ENCODE results near the gene MIB1. TPM values are rescaled to one million over a fixed set of nuclear protein-coding genes. Genes with fewer than 3 reads are reported as not detected.
A peak's percentile ranks its signal among the peaks of the same experiment; 100 is the strongest.

MIB1 gene
- total RNA-seq, 1 experiment from 2014 or later = 56.1 TPM

GRCh38 chr18:21912339-21913239 is 172.0 kb downstream of the MIB1 start:
- no peaks in the 10 kb centered on the region for H3K9me3 ChIP-seq (ENCODE audit: control insufficient read depth in 1 of 2, insufficient read depth in 1 of 2, low read depth in 1 of 2, low read length in 2 of 2)
- H3K4me3 ChIP-seq (replicated peaks in 1 of 2; ENCODE audit: low read depth in 1 of 2, low read length in 2 of 2) = no peak overlapping the region
- H3K27me3 ChIP-seq (ENCODE audit: insufficient read depth, low read length) = no peaks in the 10 kb centered on the region
- H3K36me3 ChIP-seq (ENCODE audit: control insufficient read depth in 1 of 2, insufficient read depth in 2 of 2, low read length in 2 of 2) = no peaks in the 10 kb centered on the region
- no peaks in the 10 kb centered on the region for H3K9me2 ChIP-seq (ENCODE audit: insufficient read depth)
- no peak overlapping the region for H2AFZ ChIP-seq (ENCODE audit: low read depth, low read length, poor library complexity, severe bottlenecking)
- ATAC-seq = peak; percentile 66
- no peak overlapping the region for H3K4me2 ChIP-seq (ENCODE audit: low read length)
- ChIA-PET RAD21 (ENCODE audit: low non-redundant PET in 1 of 2, low total read pairs in 2 of 2, uncharacterized antibody in 2 of 2, unreplicated experiment in 2 of 2) (no interaction called here), CTCF (no interaction called here), POLR2A (no interaction called here)
- no TSS peak for BruUV-seq (replicated peaks)
- H4K20me1 ChIP-seq (ENCODE audit: insufficient read depth) = no peaks in the 10 kb centered on the region
- TF ChIP-seq ELF1 (IDR thresholded peaks at IDR 0.05; ENCODE audit: borderline replicate concordance, low read depth) (no peak), ZBTB33 (IDR thresholded peaks at IDR 0.05; ENCODE audit: extremely low read depth, insufficient replicate concordance, low read length) (no peak), EZH2 (IDR thresholded peaks at IDR 0.05) (no peak), ZFX (IDR thresholded peaks at IDR 0.05) (no peak), TCF7L2 (IDR thresholded peaks at IDR 0.05; ENCODE audit: borderline replicate concordance, extremely low read depth, insufficient read depth, insufficient read length) (no peak), ZNF274 (IDR thresholded peaks at IDR 0.05; ENCODE audit: low read depth, low read length) (no peak), SIN3A (IDR thresholded peaks at IDR 0.05; ENCODE audit: low read depth) (no peak), ATF3 (IDR thresholded peaks at IDR 0.05) (no peak), FOSL1 (IDR thresholded peaks at IDR 0.05; ENCODE audit: low read depth) (no peak), RAD21 (IDR thresholded peaks at IDR 0.05; ENCODE audit: low read depth) (peak; percentile 28; the same call in 1 of the 2 replicates), CBX3 (IDR thresholded peaks at IDR 0.05; ENCODE audit: low read depth) (no peak), REST (IDR thresholded peaks at IDR 0.05; ENCODE audit: low read depth) (no peak), YY1 (IDR thresholded peaks at IDR 0.05; ENCODE audit: extremely low read depth, insufficient replicate concordance, low read depth, low read length) (no peak)
- TF ChIP-seq, protein P1, sequence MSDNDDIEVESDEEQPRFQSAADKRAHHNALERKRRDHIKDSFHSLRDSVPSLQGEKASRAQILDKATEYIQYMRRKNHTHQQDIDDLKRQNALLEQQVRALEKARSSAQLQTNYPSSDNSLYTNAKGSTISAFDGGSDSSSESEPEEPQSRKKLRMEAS (IDR thresholded peaks at IDR 0.05) = no peak
- TF ChIP-seq, protein P2, sequence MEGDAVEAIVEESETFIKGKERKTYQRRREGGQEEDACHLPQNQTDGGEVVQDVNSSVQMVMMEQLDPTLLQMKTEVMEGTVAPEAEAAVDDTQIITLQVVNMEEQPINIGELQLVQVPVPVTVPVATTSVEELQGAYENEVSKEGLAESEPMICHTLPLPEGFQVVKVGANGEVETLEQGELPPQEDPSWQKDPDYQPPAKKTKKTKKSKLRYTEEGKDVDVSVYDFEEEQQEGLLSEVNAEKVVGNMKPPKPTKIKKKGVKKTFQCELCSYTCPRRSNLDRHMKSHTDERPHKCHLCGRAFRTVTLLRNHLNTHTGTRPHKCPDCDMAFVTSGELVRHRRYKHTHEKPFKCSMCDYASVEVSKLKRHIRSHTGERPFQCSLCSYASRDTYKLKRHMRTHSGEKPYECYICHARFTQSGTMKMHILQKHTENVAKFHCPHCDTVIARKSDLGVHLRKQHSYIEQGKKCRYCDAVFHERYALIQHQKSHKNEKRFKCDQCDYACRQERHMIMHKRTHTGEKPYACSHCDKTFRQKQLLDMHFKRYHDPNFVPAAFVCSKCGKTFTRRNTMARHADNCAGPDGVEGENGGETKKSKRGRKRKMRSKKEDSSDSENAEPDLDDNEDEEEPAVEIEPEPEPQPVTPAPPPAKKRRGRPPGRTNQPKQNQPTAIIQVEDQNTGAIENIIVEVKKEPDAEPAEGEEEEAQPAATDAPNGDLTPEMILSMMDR (IDR thresholded peaks at IDR 0.05 in 2 of 3, conservative IDR thresholded peaks at IDR 0.05 in 1 of 3; ENCODE audit: borderline replicate concordance in 1 of 3, insufficient read depth in 1 of 3, low read depth in 2 of 3, low read length in 2 of 3) = peak in 2 of 3 experiments; percentile 14 to 25; a peak in 2 of 6 replicates
- intact Hi-C loops (cut with micrococcal nuclease) = loop anchor here (5.0 to 10.0 kb wide), 2 partner anchors 462 to 885 kb away; no protein-coding TSS in a partner anchor
- no peak overlapping the region for H3K9ac ChIP-seq (ENCODE audit: low read length)
- no peak overlapping the region for H3K27ac ChIP-seq (ENCODE audit: low read depth, low read length)
- no peak for DNase-seq (ENCODE audit: low read depth, low spot score)
- no peaks in the 10 kb centered on the region for H3K4me1 ChIP-seq (ENCODE audit: control insufficient read depth in 1 of 2, insufficient read depth in 2 of 2, low read length in 2 of 2)
- no peaks in the 10 kb centered on the region for H3K79me2 ChIP-seq (ENCODE audit: insufficient read depth, low read length)

Measured in HCT116 (cell line).